H9 (cell line): ENCODE measurements around the gene WWC2. TPM values are rescaled to one million over a fixed set of nuclear protein-coding genes. Genes with fewer than 3 reads are reported as not detected.

ENCODE experiments used
- DNase-seq: peaks from one replicate; pipeline ENCODE4 v3.0.0-alpha.2; 2017
- H2AFZ ChIP-seq: one replicate; pipeline ENCODE4 v1.6.1; 2013; ENCODE audit warnings: mild to moderate bottlenecking, low read length, control low read depth, moderate library complexity
- H2AK5ac ChIP-seq: 2 replicates; pipeline ENCODE4 v1.6.1; 2013; ENCODE audit warnings: low read length, control low read depth, mixed read lengths; ENCODE audit not compliant: insufficient read length
- H2BK120ac ChIP-seq: one replicate; pipeline ENCODE4 v1.6.1; 2013; ENCODE audit warnings: low read depth, mild to moderate bottlenecking, low read length, control low read depth, inconsistent platforms; ENCODE audit not compliant: poor library complexity, severe bottlenecking
- H2BK12ac ChIP-seq: 2 replicates; pipeline ENCODE4 v1.6.1; 2013; ENCODE audit warnings: low read length, control low read depth, mixed read lengths, low read depth; ENCODE audit not compliant: insufficient read length
- H2BK15ac ChIP-seq: 2 replicates; pipeline ENCODE4 v1.6.1; 2013; ENCODE audit warnings: low read depth, low read length, control low read depth
- H2BK20ac ChIP-seq: one replicate; pipeline ENCODE4 v1.6.1; 2013; ENCODE audit warnings: low read depth, mild to moderate bottlenecking, low read length, control low read depth, inconsistent platforms; ENCODE audit not compliant: poor library complexity, severe bottlenecking
- H2BK5ac ChIP-seq: 2 replicates; pipeline ENCODE4 v1.6.1; 2013; ENCODE audit warnings: low read length, control low read depth, mixed read lengths; ENCODE audit not compliant: insufficient read length
- H3K14ac ChIP-seq: 2 replicates; pipeline ENCODE4 v1.6.1; 2013; ENCODE audit warnings: low read length, control low read depth; ENCODE audit not compliant: insufficient read depth
- H3K18ac ChIP-seq: 2 replicates; pipeline ENCODE4 v1.6.1; 2013; ENCODE audit warnings: low read depth, mild to moderate bottlenecking, mixed read lengths, low read length, control low read depth; ENCODE audit not compliant: insufficient read length
- H3K23ac ChIP-seq: 2 replicates; pipeline ENCODE4 v1.6.1; 2013; ENCODE audit warnings: low read length, control low read depth, mixed read lengths, low read depth; ENCODE audit not compliant: insufficient read length
- H3K23me2 ChIP-seq: 2 replicates; pipeline ENCODE4 v1.6.1; 2013; ENCODE audit warnings: low read depth, mild to moderate bottlenecking, mixed read lengths, low read length, control low read depth; ENCODE audit not compliant: insufficient read length, poor library complexity, severe bottlenecking
- H3K27ac ChIP-seq: 2 replicates; pipeline ENCODE4 v1.5.1; 2013; ENCODE audit warnings: low read length, control low read depth, mixed read lengths, low read depth; ENCODE audit not compliant: insufficient read length
- H3K27me3 ChIP-seq: 2 replicates; pipeline ENCODE4 v1.6.1; 2013; ENCODE audit warnings: low read length, control low read depth, inconsistent platforms; ENCODE audit not compliant: insufficient read depth
- H3K4ac ChIP-seq: 2 replicates; pipeline ENCODE4 v1.6.1; 2013; ENCODE audit warnings: low read depth, mild to moderate bottlenecking, control low read depth, inconsistent platforms, low read length, moderate library complexity
- H3K4me1 ChIP-seq: 2 replicates; pipeline ENCODE4 v1.6.1; 2013; ENCODE audit warnings: low read length, control low read depth, inconsistent platforms; ENCODE audit not compliant: insufficient read depth
- H3K4me2 ChIP-seq: 2 replicates; pipeline ENCODE4 v1.6.1; 2013; ENCODE audit warnings: low read length, control low read depth, mixed read lengths; ENCODE audit not compliant: insufficient read length, insufficient read depth
- H3K56ac ChIP-seq: 2 replicates; pipeline ENCODE4 v1.6.1; 2013; ENCODE audit warnings: low read depth, mild to moderate bottlenecking, mixed read lengths, low read length, control low read depth; ENCODE audit not compliant: insufficient read length
- H3K79me1 ChIP-seq: 2 replicates; pipeline ENCODE4 v1.6.1; 2013; ENCODE audit warnings: low read depth, mild to moderate bottlenecking, moderate library complexity, low read length, control low read depth, inconsistent platforms; ENCODE audit not compliant: insufficient read depth, poor library complexity, severe bottlenecking
- H3K79me2 ChIP-seq: 2 replicates; pipeline ENCODE4 v1.6.1; 2013; ENCODE audit warnings: low read length, control low read depth, inconsistent platforms; ENCODE audit not compliant: insufficient read depth
- H3K9ac ChIP-seq: 2 replicates; pipeline ENCODE4 v1.6.1; 2013; ENCODE audit warnings: low read length, control low read depth, mixed read lengths; ENCODE audit not compliant: insufficient read length; ENCODE audit errors: extremely low read depth
- H3K9me3 ChIP-seq: one replicate; pipeline ENCODE4 v1.6.1; 2013; ENCODE audit warnings: low read depth, low read length, inconsistent platforms; ENCODE audit not compliant: control insufficient read depth
- H3T11ph ChIP-seq: one replicate; pipeline ENCODE4 v1.6.1; 2013; ENCODE audit warnings: mild to moderate bottlenecking, low read length, control low read depth, inconsistent platforms
- H4K20me1 ChIP-seq: one replicate; pipeline ENCODE4 v1.6.1; 2013; ENCODE audit not compliant: control insufficient read depth, insufficient read length, insufficient read depth
- H4K5ac ChIP-seq: 2 replicates; pipeline ENCODE4 v1.6.1; 2013; ENCODE audit warnings: low read depth, mild to moderate bottlenecking, mixed read lengths, low read length, control low read depth; ENCODE audit not compliant: insufficient read length
- H4K8ac ChIP-seq: replicated peaks from 2 replicates; pipeline ENCODE4 v1.6.1; 2013; ENCODE audit warnings: low read length, control low read depth, mixed read lengths, low read depth; ENCODE audit not compliant: insufficient read length
- H4K91ac ChIP-seq: 2 replicates; pipeline ENCODE4 v1.6.1; 2013; ENCODE audit warnings: low read depth, mild to moderate bottlenecking, moderate library complexity, mixed read lengths, low read length, control low read depth; ENCODE audit not compliant: insufficient read length
- H3K27ac Mint-ChIP-seq, 3 experiments: 2 replicates in 2 of 3; 3 replicates in 1 of 3; pipeline ENCODE4 v1.8.0; 2020 to 2021; ENCODE audit warnings: mixed read lengths in 3 of 3, mild to moderate bottlenecking in 1 of 3, moderate library complexity in 1 of 3
- H3K27me3 Mint-ChIP-seq: 2 replicates; pipeline ENCODE4 v1.8.0; 2021; ENCODE audit warnings: low read depth, mild to moderate bottlenecking, moderate library complexity, mixed read lengths
- H3K36me3 Mint-ChIP-seq, 3 experiments: 2 replicates in 2 of 3; 3 replicates in 1 of 3; pipeline ENCODE4 v1.8.0; 2020 to 2021; ENCODE audit warnings: low read depth in 3 of 3, mixed read lengths in 3 of 3; ENCODE audit not compliant: insufficient read depth in 1 of 3
- H3K4me1 Mint-ChIP-seq, 2 experiments: 2 replicates each; pipeline ENCODE4 v1.8.0; 2020; ENCODE audit warnings: mixed read lengths in 2 of 2
- H3K4me3 Mint-ChIP-seq, 2 experiments: 2 replicates in 1 of 2; 3 replicates in 1 of 2; pipeline ENCODE4 v1.8.0; 2020 to 2021; ENCODE audit warnings: mild to moderate bottlenecking in 2 of 2, mixed read lengths in 2 of 2, moderate library complexity in 1 of 2
- H3K9me3 Mint-ChIP-seq, 2 experiments: 2 replicates in 1 of 2; 3 replicates in 1 of 2; pipeline ENCODE4 v1.8.0; 2020; ENCODE audit warnings: mild to moderate bottlenecking in 2 of 2, mixed read lengths in 2 of 2, moderate library complexity in 1 of 2
- WGBS: extraction: QIAGEN DNeasy Blood & Tissue Kit; methylation state at CpG from one replicate; pipeline ENCODE4 v1.1.7; 2013; ENCODE audit warnings: missing lambda C conversion rate, low lambda C conversion rate, mixed read lengths; ENCODE audit not compliant: insufficient read length; ENCODE audit errors: extremely low coverage; 5-methylcytosine and 5-hydroxymethylcytosine counted together
- total RNA-seq: library from RNA; stranded (reverse); gene quantifications from 2 replicates; pipeline ENCODE4 v1.2.1, GENCODE V29; 2021
- TF ChIP-seq, protein P1 (sequence below): fragments of 200-600 bp; sonication (generic); conservative IDR thresholded peaks from 3 replicates; pipeline ENCODE4 v1.8.0; 2021; ENCODE audit warnings: antibody characterized with exemption, mild to moderate bottlenecking

WWC2 gene
- total RNA-seq, 1 experiment from 2014 or later: 106 TPM

DNA sequence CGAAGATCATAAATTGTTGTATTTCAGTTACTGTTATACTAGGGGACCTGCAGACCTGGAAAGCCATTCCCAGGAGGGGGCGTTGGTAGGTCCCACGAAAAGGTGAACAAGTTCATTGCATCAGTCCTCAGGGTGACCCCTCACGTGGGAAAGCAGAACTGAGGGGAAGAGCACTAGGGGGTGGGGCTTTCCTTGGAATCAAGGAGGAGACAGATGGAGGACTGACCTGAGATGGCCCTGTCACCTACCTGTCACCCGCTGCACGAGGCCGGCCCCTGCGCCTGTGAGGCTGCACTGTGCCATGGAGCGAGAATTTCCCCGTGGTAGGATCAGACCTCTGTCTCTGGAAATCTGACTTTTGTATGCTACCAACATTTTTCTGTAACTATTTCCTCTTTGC lies 265.0 kb downstream of the WWC2 start:
- Histone ChIP-seq H2AFZ (no peak overlapping the region), H2BK120ac (no peak overlapping the region), H3K27me3 (no peaks in the 10 kb centered on the region), H2BK20ac (no peak overlapping the region), H4K5ac (no peak overlapping the region), H3K14ac (no peak overlapping the region), H3K79me2 (no peaks in the 10 kb centered on the region), H2AK5ac (no peak overlapping the region), H3K23me2 (no peaks in the 10 kb centered on the region), H3K4me2 (no peak overlapping the region), H3K4ac (no peak overlapping the region), H3K9me3 (no peaks in the 10 kb centered on the region), H2BK12ac (no peak overlapping the region), H3K18ac (no peak overlapping the region), H2BK15ac (no peak overlapping the region), H2BK5ac (no peak overlapping the region), H4K91ac (no peak overlapping the region), H3K79me1 (no peaks in the 10 kb centered on the region), H3K27ac (no peak overlapping the region), H3K9ac (no peak overlapping the region), H3K4me1 (no peaks in the 10 kb centered on the region), H3K56ac (no peak overlapping the region), H3K23ac (no peak overlapping the region), H3T11ph (no peak overlapping the region), H4K20me1 (no peaks in the 10 kb centered on the region), H4K8ac (no peak overlapping the region)
- WGBS: no CpG with 5 or more reads among the region's 10 CpGs
- Mint-ChIP-seq H3K27me3 (no peaks in the 10 kb centered on the region; the same call in 1 of the 2 replicates), H3K36me3 (no peaks in the 10 kb centered on the region), H3K4me1 (peaks cover 11 to 13% of the 10 kb centered on the region in 2 experiments), H3K9me3 (0 out of 5 replicates have a peak, but pooled peaks cover 0 to 2% of the 10 kb centered on the region in 2 experiments), H3K4me3 (no peak overlapping the region), H3K27ac (no peak overlapping the region)
- peak; percentile 56 for DNase-seq
- TF ChIP-seq, protein P1, sequence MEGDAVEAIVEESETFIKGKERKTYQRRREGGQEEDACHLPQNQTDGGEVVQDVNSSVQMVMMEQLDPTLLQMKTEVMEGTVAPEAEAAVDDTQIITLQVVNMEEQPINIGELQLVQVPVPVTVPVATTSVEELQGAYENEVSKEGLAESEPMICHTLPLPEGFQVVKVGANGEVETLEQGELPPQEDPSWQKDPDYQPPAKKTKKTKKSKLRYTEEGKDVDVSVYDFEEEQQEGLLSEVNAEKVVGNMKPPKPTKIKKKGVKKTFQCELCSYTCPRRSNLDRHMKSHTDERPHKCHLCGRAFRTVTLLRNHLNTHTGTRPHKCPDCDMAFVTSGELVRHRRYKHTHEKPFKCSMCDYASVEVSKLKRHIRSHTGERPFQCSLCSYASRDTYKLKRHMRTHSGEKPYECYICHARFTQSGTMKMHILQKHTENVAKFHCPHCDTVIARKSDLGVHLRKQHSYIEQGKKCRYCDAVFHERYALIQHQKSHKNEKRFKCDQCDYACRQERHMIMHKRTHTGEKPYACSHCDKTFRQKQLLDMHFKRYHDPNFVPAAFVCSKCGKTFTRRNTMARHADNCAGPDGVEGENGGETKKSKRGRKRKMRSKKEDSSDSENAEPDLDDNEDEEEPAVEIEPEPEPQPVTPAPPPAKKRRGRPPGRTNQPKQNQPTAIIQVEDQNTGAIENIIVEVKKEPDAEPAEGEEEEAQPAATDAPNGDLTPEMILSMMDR: no peak; the same call in 2 of the 3 replicates
